A673 (cell line): ENCODE results near the gene HOMER3. TPM values are rescaled to one million over a fixed set of nuclear protein-coding genes. Genes with fewer than 3 reads are reported as not detected.

ENCODE experiments used
- BruUV-seq: library from RNA; stranded (reverse); fragments of 400-500 nt; replicated peaks from 2 replicates; lab custom pipeline; 2021; lab: Mats Ljungman, UMichigan
- CTCF ChIA-PET: fragments of 300-600 bp; sonication (Branson Sonifier 250); formaldehyde crosslinking; loops from one replicate; lab custom pipeline; 2022; ENCODE audit warnings: antibody characterized with exemption; lab: Charles Lee
- POLR2A ChIA-PET: fragments of 300-600 bp; sonication (Branson Sonifier 250); formaldehyde crosslinking; loops from one replicate; lab custom pipeline; 2022; ENCODE audit warnings: antibody characterized with exemption; ENCODE audit not compliant: low non-redundant PET; lab: Charles Lee
- DNase-seq: peaks from one replicate; pipeline ENCODE4 v3.0.0-alpha.2; 2015; ENCODE audit warnings: low spot score
- H3K27ac ChIP-seq: fragments of 200-600 bp; sonication (generic); 2 replicates; pipeline ENCODE4 v1.5.1; 2016; ENCODE audit warnings: mixed run types, low read depth, mild to moderate bottlenecking, mixed read lengths, antibody characterized with exemption, low read length; ENCODE audit not compliant: poor library complexity, severe bottlenecking
- H3K27me3 ChIP-seq: fragments of 200-600 bp; sonication (generic); replicated peaks from 2 replicates; pipeline ENCODE4 v1.6.1; 2017; ENCODE audit warnings: mixed run types, low read depth, mild to moderate bottlenecking, mixed read lengths, antibody characterized with exemption, low read length; ENCODE audit not compliant: insufficient read depth, poor library complexity
- H3K36me3 ChIP-seq: fragments of 200-600 bp; sonication (generic); 2 replicates; pipeline ENCODE4 v1.6.1; 2016; ENCODE audit warnings: mixed run types, mild to moderate bottlenecking, mixed read lengths, antibody characterized with exemption, low read length; ENCODE audit not compliant: insufficient read depth, poor library complexity, severe bottlenecking
- H3K4me1 ChIP-seq: fragments of 200-600 bp; sonication (generic); 2 replicates; pipeline ENCODE4 v1.6.1; 2017; ENCODE audit warnings: mixed run types, mild to moderate bottlenecking, mixed read lengths, antibody characterized with exemption, low read length; ENCODE audit not compliant: insufficient read depth, poor library complexity, severe bottlenecking
- H3K4me3 ChIP-seq: fragments of 200-600 bp; sonication (generic); 2 replicates; pipeline ENCODE4 v1.5.1; 2016; ENCODE audit warnings: low read depth, mixed run types, mild to moderate bottlenecking, mixed read lengths, low read length; ENCODE audit not compliant: poor library complexity, severe bottlenecking
- H3K9me3 ChIP-seq: fragments of 200-600 bp; sonication (generic); 2 replicates; pipeline ENCODE4 v1.6.1; 2016; ENCODE audit warnings: mixed run types, low read depth, mild to moderate bottlenecking, mixed read lengths, antibody characterized with exemption, low read length; ENCODE audit not compliant: poor library complexity, severe bottlenecking
- CTCF ChIP-seq: fragments of 300-800, 200-600 bp; sonication (generic); conservative IDR thresholded peaks from 2 replicates; pipeline ENCODE4 v1.5.1; 2017; ENCODE audit warnings: low read depth, mild to moderate bottlenecking, antibody characterized with exemption, low read length, moderate library complexity, mixed read lengths
- EZH2 ChIP-seq: fragments of 200-600 bp; sonication (generic); IDR thresholded peaks from 2 replicates; pipeline ENCODE4 v1.6.1; 2017; ENCODE audit warnings: borderline replicate concordance, low read depth, mild to moderate bottlenecking, mixed read lengths, antibody characterized with exemption, low read length; ENCODE audit not compliant: poor library complexity, severe bottlenecking
- intact Hi-C: fragments of 100-400 bp; cut with micrococcal nuclease; formaldehyde crosslinking; loops from one replicate; pipeline ENCODE4 v1.10.0; 2022; ENCODE audit not compliant: unreplicated experiment
- total RNA-seq: library from RNA; stranded (reverse); gene quantifications from 2 replicates; pipeline ENCODE4 v1.2.3, GENCODE V29; 2021

HOMER3 gene
- total RNA-seq, 1 experiment from 2014 or later, result 23.9 TPM

- Histone ChIP-seq H3K4me3 (no peak overlapping the region), H3K4me1 (no peaks in the 10 kb centered on the region), H3K9me3 (no peaks in the 10 kb centered on the region), H3K36me3 (peaks cover 13% of the 10 kb centered on the region), H3K27me3 (no peaks in the 10 kb centered on the region), H3K27ac (no peak overlapping the region)
- ChIA-PET CTCF (no interaction called here), POLR2A (no interaction called here)
- intact Hi-C loops, result loop anchor here (10.0 kb wide), 1 partner anchor 445 kb away; no protein-coding TSS in a partner anchor
- TF ChIP-seq EZH2 (no peak), CTCF (no peak)
- no peak for DNase-seq
- BruUV-seq, result no TSS peak
These were observed 31.0 kb downstream of the HOMER3 start for GRCh38 chr19:18910010-18910409.

GRCh38 chr19:18908917-18909619 lies 31.9 kb downstream of the HOMER3 start:
- DNase-seq, result no peak
- ChIA-PET CTCF (no interaction called here), POLR2A (no interaction called here)
- intact Hi-C loops, result no loop called here
- H3K27me3 ChIP-seq, result no peaks in the 10 kb centered on the region
- H3K27ac ChIP-seq, result no peak overlapping the region
- TF ChIP-seq EZH2, result no peak
- no peak for TF ChIP-seq CTCF
- peaks cover 12% of the 10 kb centered on the region for H3K36me3 ChIP-seq
- BruUV-seq, result no TSS peak
- no peaks in the 10 kb centered on the region for H3K4me1 ChIP-seq
- H3K4me3 ChIP-seq, result no peak overlapping the region
- H3K9me3 ChIP-seq, result no peaks in the 10 kb centered on the region

GRCh38 chr19:18906605-18907519 lies 34.2 kb downstream of the HOMER3 start:
- ChIA-PET CTCF (no interaction called here), POLR2A (no interaction called here)
- Histone ChIP-seq H3K9me3 (no peaks in the 10 kb centered on the region), H3K36me3 (peaks cover 3% of the 10 kb centered on the region), H3K4me1 (no peaks in the 10 kb centered on the region), H3K27ac (no peak overlapping the region), H3K4me3 (no peak overlapping the region), H3K27me3 (no peaks in the 10 kb centered on the region)
- TF ChIP-seq EZH2, result no peak
- TF ChIP-seq CTCF, result no peak
- DNase-seq, result no peak
- BruUV-seq, result no TSS peak
- intact Hi-C loops, result no loop called here
